ENCODE measurements around the gene PTPRQ.
"Not testable (repeated sequence)": the region's sequence is repeated elsewhere in the genome, so short reads cannot be mapped to it uniquely, and the experiment has no call there.

The PTPRQ gene

DNA sequence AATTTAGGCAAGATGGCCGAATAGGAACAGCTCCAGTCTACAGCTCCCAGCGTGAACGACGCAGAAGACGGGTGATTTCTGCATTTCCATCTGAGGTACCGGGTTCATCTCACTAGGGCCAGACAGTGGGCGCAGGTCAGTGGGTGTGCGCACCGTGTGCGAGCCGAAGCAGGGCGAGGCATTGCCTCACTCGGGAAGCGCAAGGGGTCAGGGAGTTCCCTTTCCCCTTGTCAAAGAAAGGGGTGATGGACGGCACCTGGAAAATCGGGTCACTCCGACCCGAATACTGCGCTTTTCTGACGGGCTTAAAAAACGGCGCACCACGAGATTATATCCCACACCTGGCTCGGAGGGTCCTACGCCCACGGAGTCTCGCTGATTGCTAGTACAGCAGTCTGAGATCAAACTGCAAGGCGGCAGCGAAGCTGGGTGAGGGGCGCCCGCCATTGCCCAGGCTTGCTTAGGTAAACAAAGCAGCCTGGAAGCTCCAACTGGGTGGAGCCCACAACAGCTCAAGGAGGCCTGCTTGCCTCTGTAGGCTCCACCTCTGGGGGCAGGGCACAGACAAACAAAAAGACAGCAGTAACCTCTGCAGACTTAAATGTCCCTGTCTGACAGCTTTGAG is 33.6 kb downstream of the PTPRQ start:
- not testable (repeated sequence) for DNase-seq

DNA sequence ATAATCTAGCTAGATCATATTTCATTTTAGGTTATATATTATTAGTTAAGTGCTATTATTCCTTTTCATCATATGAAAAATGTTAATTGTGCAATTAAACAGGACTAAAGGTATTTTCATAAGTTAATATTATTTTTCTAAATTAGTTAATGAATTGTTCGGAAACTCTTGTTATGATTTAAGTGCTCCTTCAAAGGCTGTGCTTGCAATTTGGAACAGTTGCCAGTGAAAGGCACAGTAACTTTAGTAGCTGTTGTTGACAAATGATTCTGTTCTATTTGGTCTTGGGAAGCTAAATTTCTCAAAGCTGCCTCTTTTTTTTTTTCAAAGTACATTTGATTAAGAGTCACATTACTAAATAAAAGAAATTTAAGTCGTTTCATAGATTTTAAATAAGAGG is 40.7 kb downstream of the PTPRQ start:
- DNase-seq = no peak

DNA sequence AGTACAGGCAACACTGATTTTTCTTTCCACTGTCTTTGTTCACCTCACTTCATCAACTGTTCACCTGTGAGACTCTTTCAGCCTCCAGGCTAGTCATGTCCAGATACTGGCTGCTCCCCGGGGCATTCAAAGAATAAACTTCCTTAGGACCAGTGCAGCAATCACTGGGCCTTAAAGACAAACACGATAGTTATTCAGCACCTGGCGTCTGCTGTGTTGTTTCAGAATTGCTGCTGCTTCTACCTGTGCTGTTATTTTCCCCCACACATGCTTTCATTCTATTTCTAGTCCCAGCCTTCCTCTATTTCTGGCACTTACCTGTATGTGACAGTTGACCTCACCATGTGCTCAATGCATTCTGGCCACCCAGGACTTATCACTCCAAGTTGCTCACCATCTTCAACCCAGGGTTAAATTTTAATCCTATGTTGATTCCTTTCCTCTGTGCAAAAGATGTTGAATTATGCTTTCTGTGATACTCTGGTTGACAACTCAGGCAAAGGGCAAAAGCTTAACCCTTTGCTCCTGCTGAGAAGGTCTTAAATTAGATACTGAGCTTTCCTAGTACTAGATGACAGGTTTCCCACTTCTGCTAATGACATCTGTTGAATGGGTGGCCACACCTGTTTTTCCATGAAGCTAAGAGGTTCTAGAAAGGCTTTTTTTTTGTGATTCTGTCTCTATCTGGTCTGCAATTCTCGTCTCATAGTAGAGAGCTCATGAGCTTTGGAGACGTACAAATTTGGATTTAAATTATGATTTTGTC is 41.4 kb downstream of the PTPRQ start:
- no peak for DNase-seq

DNA sequence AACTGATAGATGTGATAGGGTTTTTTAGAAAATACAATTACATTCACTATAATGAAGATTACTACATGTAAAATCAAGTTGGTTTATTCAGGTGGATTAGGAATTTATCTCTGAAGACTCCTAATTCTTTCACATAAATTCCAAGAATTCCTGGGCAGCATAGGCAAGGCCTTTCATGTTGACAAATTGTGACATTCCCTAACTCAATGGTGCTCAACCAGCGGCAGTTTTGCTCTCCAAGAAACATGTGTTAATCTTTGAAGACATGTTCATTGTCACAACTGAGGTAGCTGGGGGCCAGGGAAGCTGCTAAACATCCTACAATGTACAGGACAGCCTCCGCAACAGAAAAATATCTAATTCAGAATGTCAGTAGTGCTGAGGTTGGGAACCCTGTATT is 46.3 kb downstream of the PTPRQ start:
- DNase-seq = no peak

DNA sequence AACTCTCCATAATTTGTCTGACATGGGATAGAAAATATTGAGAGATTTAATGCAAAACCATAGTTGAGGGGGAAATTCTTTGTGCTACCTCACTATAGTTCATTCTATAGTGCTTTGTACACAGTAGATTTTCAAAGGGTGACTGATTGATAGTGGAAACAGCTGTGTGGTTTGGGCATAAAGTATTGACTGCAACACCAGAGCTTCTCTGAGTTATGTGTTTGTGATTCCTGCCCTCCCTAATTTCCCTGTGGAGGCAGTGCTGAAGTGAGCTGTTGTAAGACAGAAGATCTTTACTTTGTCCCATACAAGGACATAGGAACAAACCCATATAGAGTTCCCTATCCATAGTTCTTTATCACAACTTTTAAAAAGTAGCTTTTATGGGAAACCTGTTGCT is 47.1 kb downstream of the PTPRQ start:
- DNase-seq = no peak

DNA sequence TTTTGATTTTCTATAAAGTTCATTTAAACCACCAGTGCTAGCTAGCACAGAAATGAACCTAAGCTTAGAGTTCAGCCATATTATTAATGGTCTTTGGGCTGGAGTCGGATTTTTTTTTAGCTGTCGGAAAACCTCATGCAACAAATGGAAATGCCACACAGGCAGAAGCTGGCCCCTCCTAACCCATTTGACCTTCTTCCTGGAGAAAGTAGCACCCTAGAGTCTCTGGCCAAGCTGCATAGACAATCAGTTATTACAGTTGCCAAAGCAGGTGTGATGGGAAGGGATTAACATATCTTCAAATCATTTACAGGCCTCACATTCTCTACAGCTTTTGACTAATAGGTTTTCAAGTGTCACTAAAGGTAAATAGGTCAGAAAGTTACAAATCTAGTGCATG is 49.4 kb downstream of the PTPRQ start:
- no peak for DNase-seq

DNA sequence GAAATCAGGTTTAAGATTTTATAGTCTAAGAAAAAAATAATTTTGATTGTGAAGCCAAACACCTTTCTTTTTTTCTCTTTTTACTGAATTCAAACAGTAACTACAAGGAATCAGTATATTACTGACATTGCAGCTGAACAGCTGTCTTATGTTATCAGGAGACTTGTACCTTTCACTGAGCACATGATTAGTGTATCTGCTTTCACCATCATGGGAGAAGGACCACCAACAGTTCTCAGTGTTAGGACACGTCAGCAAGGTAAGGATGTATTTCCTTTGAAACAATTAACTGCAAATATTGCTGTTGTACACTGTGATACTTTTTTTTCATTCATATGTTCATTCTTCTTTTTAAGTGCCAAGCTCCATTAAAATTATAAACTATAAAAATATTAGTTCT is 50.8 kb downstream of the PTPRQ start:
- DNase-seq = no peak

DNA sequence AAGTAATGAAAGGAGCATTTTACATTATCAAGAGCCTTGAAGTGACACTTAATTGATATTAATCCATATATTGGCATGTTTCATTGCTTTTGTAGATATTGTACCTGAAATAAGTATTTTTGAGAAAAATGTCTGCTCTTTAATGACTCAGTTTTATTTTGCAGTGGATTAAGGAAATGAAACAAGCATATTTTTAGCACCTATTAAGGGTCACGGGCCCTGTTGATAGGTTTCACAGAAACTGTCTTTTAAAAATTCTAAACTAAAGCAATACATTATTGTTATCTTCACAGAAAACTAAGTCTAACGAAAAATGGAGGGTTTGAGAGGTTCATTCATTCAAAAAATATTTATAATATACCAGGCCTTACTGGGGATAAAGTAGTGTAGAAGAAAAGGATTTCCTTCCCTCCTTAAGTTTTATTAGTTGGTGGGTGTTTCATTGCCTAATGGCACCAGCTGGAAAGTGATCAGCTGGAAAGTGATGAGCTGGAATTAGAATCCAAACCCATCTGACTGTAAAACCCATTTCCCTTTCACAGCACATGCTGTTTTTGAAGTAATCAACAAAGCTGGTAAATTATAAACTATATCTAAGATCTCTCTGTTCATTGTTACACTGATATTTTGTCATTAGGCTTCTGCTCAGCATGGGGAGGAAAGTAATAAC is 54.2 kb downstream of the PTPRQ start:
- no peak for DNase-seq

DNA sequence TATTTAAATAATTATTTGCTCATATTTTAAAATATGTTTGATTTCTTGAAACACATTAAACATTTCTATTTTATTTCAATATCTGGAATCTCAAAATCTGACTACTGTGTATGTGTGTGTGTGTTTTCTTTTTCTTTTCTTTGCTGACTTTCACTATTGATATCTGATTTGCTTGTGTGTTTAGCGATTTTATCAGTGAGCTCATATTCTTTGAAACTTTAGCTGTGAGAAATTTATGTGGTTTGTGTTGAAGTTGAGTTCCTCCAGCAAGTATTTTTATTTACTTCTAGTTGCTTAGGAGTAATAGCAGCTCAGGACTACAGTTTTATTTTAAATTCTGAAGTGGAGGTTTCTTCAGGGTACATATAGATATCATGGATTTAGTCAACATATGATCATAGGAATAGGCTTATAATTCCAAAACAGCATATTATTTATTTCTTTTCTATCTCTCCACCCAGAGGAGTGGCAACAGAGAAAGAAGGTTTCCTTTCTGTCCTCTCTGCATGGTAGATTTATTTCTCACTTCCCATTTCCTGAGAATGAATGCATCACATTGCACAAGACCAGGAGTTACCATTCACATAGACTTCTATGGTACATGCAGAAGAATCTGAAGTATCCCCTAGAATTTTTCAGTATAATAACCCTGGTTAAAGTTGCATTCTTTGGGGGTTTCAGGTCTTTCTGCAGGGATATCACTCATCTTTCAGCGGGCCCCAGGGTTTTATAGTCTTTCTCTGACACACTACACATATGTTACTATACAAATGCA is 60.5 kb downstream of the PTPRQ start:
- no peak for DNase-seq

DNA sequence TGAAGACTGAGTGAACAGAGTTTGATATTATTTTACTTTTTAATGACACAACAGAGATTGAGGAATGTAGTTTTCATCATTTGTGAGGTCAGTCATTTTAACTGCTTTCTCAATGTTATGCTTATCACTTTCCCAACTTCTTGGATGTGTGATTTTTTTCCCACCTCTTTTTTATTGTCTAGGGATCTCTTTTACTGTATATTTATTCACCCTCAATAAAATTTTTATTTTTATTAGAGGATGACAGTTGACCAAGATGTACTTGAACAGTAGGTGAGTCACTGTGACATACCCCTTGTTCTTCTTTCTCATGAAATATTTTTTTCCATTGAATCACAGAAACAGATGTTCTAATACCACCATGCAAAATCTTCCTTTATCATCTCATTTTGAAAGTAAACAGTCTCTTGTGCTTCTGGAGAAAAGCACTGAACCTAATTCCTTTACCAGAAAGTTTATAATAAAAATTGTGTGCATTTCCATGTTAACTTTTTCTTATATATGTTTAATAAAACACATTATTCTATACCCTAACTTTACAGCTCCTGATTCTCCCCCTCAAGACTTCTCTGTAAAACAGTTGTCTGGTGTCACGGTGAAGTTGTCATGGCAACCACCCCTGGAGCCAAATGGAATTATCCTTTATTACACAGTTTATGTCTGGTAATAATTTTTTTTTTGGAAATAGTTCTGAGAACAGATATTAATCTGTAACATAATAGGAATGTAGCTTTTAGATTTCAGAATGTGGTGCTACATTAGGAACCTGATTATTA is 65.9 kb downstream of the PTPRQ start:
- DNase-seq = no peak

DNA sequence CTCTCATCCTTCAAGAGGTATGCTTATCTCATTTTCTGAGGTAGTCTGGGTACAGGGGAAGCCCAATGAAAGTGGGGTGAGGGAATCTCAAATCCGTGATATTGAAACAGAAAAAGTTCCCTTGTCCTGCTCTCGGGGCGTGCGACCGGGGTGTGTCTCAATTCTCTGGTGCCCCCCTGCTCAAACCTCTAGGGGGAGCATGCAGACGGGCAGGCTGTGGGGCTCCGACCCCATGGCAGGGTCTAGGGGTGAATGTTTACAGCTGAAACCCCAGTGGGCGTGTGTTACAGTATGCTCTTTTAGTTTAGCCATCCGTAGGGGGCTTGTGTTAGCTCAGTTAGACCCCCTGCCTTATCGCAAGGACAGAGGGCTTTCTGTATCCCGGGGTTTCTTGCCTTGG is 68.7 kb downstream of the PTPRQ start:
- DNase-seq = no peak

DNA sequence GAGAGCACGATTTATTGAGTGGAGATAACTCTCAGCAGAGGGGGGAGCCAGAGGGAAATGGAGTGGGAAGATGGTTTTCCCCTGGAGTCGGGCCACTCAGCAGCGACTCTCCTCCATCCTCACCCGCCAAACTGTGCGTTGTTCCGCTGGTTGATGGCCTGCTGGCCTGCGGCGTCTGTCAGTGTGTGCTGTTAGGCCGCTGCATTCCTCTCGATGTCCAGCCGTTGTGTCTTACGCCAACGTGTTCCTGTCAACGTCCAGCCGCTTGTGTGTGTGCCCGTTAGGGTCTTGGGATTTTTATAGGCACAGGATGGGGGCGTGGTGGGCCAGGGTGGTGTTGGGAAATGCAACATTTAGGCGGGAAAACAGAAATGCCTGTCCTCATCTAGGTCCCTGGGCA is 69.2 kb downstream of the PTPRQ start:
- DNase-seq = no peak

DNA sequence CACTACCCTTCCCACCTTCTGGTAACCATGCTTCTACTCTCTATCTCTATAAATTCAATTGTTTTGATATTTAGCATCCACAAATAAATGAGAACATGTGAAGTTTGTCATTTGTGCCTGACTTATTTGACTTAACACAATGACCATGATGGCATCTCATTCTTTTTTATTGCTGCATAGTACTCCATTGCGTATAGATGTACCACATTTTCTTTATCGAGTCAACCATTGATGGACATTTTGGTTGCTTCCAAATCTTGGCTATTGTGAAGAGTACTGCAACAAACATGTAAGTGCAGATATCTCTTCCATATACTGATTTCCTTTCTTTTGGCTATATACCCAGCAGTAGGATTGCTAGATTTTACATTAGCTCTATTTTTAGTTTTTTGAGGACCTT is 73.6 kb downstream of the PTPRQ start:
- no peak for DNase-seq

DNA sequence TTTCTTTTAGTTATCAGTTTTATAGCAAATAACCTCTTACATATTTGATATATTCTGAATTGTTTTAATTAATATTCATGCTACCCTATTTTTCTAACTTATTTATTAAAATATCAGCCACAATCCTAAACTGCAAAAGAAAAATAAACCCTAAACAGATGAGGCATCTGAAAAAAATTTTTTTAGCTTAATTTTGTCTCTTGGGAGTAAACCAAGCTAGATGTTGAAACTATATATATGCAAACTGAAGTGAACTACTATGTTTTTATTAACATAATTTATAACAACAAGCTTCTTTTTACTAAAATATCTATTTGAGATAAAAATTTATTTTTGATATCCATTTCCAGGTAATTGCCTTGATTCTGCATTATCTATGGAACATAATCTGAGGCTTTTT is 87.6 kb downstream of the PTPRQ start:
- DNase-seq = no peak

DNA sequence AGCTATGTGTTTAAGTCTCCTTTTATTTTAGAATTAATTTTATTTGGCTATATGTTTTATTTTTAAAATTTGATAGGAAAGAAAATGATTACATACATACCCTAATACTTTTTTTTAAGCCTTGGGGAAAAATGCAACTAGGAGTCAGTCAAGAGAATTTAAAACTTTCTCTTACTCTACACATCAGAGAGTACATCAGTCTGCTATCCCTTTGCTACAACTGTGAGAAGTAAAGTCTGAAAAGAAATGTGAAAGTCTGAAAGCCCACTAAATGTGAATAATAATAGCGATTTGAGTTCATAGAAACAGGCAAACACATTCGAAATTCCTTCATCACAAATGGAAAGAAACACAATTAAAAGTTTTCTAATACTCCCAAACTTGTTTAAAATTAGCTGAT is 95.0 kb downstream of the PTPRQ start:
- DNase-seq = no peak

DNA sequence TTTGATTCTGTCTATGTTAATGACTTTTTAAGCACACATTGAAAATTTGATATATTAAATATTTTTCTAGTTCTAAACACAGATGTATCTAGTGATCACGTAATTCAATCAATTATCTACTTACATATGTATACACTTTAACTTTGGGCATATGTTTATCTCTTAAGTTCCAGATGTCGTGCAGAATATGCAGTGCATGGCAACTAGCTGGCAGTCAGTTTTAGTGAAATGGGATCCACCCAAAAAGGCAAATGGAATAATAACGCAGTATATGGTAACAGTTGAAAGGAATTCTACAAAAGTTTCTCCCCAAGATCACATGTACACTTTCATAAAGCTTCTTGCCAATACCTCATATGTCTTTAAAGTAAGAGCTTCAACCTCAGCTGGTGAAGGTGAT is 105.3 kb downstream of the PTPRQ start:
- DNase-seq = no peak

DNA sequence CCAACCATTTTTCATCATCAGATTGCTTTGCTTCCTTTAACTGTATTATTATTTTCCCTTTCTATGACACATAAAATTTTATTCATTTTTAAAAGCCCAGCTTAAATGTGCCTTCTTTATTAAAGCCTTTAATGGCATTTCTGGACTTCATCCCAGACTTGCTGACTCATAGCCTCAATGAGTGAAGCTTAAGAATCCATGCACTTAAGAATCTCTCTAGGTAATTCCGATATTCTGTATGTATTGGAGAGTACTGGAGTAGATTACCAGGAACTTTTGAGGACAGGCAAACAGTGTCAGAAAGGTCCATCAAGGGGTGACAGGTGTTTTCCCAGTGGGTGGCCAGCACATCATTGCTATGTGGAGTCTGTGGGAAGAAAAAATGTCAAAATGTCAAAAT is 107.9 kb downstream of the PTPRQ start:
- DNase-seq = no peak

DNA sequence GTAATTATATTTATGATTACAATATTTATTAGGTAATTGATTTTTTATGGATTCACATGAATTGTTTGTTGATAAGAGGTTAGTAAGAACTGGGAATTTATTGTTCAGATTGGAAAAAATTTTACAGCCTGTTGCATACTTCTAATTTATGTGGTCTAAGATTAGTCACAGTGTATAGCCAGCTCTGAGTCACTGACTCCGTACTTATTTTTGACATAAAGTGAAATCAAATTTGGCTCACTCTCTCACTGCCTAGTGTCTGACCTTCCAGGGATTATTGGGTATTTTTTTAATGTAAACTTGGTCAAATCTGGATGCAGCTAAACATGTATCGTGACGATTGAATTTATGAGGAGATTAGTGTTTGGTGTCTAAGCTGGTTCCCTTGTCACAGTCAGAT is 109.3 kb downstream of the PTPRQ start:
- DNase-seq = no peak

DNA sequence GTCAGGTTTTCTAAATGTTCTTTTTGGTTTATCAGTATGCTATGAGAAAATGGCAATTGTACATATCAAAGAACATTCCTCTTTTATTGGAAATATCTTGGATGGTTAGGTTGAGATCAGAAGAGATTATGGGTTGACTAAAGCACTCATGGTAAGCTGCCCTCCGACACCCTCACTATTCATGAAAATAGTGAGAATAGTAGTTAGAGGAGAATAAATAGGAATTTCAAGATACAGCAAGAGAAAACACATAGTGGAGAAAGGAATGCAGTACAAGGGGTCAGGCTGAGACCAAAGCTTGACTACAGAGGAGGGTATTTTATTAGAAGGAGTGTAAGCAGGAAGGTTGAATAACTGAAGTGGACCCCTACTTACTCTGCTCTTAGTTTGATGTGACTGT is 112.5 kb downstream of the PTPRQ start:
- no peak for DNase-seq

DNA sequence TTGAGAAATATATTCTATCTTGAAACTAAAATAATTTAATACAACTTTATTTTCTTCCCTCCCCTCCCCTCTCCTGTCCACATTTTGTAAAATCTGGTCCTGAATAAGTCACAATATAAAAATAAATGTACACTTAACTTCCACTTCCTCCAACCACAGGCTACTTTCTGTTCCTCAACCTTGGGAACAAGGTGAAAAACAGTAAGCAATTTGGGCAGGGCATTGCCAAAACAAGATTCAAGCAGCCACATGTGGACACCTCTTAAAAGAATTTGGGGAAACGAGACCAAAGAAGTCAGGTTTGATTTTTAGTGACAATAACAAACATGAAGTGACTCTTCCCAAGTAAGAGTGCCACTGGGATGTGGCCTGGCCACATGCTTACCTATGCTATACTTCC is 115.7 kb downstream of the PTPRQ start:
- DNase-seq = no peak

DNA sequence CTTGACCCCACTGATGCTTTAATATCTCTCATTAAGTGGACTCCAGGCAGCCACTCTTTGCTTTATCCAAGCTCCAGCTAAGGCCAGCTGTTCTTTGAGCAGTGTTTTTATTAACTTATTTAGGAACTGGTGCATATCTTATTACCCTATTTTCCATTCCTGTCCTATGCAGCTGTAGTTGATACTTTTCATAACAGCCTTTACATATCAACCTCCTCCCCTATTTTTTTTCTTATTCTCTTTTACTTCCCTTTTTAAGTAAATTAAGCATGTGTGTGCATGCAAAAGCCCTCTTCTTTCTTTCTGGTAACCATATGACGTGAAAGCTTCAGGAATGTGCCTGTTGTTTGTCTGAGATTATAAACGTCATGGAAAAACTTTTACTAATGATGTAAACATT is 121.2 kb downstream of the PTPRQ start:
- DNase-seq = no peak

DNA sequence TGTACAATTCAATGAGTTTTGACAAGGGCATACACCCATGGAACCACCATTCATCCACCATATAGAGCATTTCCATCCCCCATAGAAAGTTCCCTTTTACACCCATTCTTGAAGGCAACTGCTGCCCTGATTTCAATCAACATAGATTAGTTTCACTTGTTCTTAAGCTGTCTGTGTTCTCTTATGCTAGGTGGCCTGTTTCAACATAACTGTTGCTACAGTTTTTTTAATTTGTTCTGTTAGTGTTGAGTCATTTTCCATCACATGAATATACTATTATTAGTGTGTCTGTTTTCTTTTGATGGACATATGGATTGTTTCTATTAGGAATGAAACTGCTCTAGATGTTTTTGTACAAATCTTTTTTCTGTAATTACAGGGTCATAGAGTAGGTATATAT is 123.4 kb downstream of the PTPRQ start:
- no peak for DNase-seq
